HG03575 (cell line): Measurements from ENCODE around the gene STPG1.

ENCODE experiments used
- ATAC-seq: cut with Tn5 transposase; IDR thresholded peaks from one replicate; pipeline ENCODE4 v1.9.1; 2021; ENCODE audit not compliant: unreplicated experiment, insufficient number of reproducible peaks, low FRiP score; ENCODE audit errors: extremely low read depth

STPG1 gene

GRCh38 chr1:24308365-24309015 is 105.1 kb downstream of the STPG1 start:
- ATAC-seq: no peak
